ENCODE measurements around the gene DPH3.

- no peak for TF ChIP-seq ZBTB33 (IDR thresholded peaks at IDR 0.05; ENCODE audit: borderline replicate concordance, low read depth)
- no peak for TF ChIP-seq SMC3 (IDR thresholded peaks at IDR 0.05; ENCODE audit: low read depth, low read length)
- TF ChIP-seq FOXJ3 (CRISPR knock-in tag; IDR thresholded peaks at IDR 0.05), result no peak
- no peak for TF ChIP-seq CTCF (IDR thresholded peaks at IDR 0.05)
- no peak for TF ChIP-seq RCOR1 (IDR thresholded peaks at IDR 0.05; ENCODE audit: low read length)
- no peak for TF ChIP-seq SIN3A (IDR thresholded peaks at IDR 0.05; ENCODE audit: borderline replicate concordance, low read depth, low read length)
- TF ChIP-seq CHD2 (IDR thresholded peaks at IDR 0.05; ENCODE audit: low read length, partially characterized antibody), result no peak
- no peak for TF ChIP-seq TAF1 (IDR thresholded peaks at IDR 0.05; ENCODE audit: borderline replicate concordance, low read depth, low read length)
- TF ChIP-seq EP300 (IDR thresholded peaks at IDR 0.05; ENCODE audit: borderline replicate concordance in 1 of 2, low read depth in 1 of 2, low read length in 1 of 2), result no peak
- no peak for TF ChIP-seq RAD21 (IDR thresholded peaks at IDR 0.05; ENCODE audit: low read length)
- no peak for TF ChIP-seq RFX5 (IDR thresholded peaks at IDR 0.05; ENCODE audit: low read length)
- no peak for TF ChIP-seq YY1 (IDR thresholded peaks at IDR 0.05; ENCODE audit: low read depth)
- TF ChIP-seq JUND (IDR thresholded peaks at IDR 0.05), result no peak
- TF ChIP-seq REST (IDR thresholded peaks at IDR 0.05; ENCODE audit: low read depth, low read length), result no peak
Observed at GRCh38 chr3:16286161-16286560, 21.4 kb upstream of the DPH3 start.

Measured in SK-N-SH (cell line).